ENCODE data around the gene GAL3ST2. TPM values are rescaled to one million over a fixed set of nuclear protein-coding genes. Genes with fewer than 3 reads are reported as not detected.
"Not testable (repeated sequence)": the region's sequence is repeated elsewhere in the genome, so short reads cannot be mapped to it uniquely, and the experiment has no call there.

GAL3ST2 gene
- total RNA-seq, 1 donor from 2014 or later = 0.84 TPM

DNA sequence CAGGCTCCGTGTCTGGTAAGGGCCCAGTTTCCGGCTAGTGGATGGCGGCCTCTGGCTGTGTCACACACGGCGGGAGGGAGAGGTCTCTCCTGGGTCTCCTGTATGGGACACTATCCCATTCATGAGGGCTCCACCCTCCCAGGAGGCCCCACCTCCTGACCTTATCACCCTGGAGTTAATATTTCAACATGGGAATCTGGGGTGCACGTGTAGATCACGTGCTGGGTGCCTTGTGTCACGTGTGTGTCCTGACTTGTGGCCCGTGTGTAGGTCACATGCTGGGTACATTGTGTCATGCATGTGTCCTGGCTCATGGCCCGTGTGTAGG, 42.3 kb downstream of the GAL3ST2 start:
- Mint-ChIP-seq H3K36me3 (ENCODE audit: insufficient read depth) (peaks cover 2% of the 10 kb centered on the region), H3K27ac (no peak overlapping the region), H3K27me3 (peaks cover 15% of the 10 kb centered on the region), H3K4me3 (ENCODE audit: low read depth) (no peak overlapping the region), H3K4me1 (ENCODE audit: low read depth) (no peaks in the 10 kb centered on the region), H3K9me3 (ENCODE audit: low read depth) (peaks cover 4% of the 10 kb centered on the region)
- no peak for DNase-seq (ENCODE audit: low spot score, unreplicated experiment)
- TF ChIP-seq, protein P1, sequence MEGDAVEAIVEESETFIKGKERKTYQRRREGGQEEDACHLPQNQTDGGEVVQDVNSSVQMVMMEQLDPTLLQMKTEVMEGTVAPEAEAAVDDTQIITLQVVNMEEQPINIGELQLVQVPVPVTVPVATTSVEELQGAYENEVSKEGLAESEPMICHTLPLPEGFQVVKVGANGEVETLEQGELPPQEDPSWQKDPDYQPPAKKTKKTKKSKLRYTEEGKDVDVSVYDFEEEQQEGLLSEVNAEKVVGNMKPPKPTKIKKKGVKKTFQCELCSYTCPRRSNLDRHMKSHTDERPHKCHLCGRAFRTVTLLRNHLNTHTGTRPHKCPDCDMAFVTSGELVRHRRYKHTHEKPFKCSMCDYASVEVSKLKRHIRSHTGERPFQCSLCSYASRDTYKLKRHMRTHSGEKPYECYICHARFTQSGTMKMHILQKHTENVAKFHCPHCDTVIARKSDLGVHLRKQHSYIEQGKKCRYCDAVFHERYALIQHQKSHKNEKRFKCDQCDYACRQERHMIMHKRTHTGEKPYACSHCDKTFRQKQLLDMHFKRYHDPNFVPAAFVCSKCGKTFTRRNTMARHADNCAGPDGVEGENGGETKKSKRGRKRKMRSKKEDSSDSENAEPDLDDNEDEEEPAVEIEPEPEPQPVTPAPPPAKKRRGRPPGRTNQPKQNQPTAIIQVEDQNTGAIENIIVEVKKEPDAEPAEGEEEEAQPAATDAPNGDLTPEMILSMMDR (IDR thresholded peaks at IDR 0.05; ENCODE audit: unreplicated experiment) = no peak

DNA sequence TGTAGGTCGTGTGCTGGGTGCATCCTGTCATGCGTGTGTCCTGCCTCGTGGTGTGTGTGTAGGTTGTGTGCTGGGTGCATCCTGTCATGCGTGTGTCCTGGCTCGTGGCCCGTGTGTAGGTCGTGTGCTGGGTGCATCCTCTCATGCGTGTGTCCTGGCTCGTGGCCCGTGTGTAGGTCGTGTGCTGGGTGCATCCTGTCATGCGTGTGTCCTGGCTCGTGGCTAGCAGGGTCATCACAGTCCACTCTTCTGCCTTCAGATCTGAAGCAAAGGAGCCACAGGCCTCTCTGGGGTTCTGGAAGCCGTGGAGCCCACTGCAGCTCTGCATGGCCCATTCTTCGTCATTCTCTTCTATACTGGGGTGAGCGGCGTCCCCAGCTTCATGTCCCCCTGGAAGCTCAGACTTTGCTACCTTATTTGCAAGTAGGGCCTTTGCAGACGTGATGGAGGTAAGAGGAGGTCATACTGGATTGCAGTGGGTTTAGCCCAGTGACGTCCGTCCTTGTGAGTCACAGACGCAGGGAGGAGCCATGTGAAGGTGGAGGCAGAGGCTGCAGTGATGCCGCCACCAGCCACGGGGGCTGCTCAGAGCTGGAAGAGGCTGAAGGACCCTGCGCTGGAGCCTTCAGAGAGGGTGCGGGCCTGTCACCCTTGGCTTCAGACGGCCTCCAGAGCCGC, 43.5 kb downstream of the GAL3ST2 start:
- H3K27ac Mint-ChIP-seq; H3K9me3 Mint-ChIP-seq (ENCODE audit: low read depth); H3K36me3 Mint-ChIP-seq (ENCODE audit: insufficient read depth); H3K4me1 Mint-ChIP-seq (ENCODE audit: low read depth); DNase-seq (ENCODE audit: low spot score, unreplicated experiment); H3K4me3 Mint-ChIP-seq (ENCODE audit: low read depth): not testable (repeated sequence)
- peaks cover 17% of the 10 kb centered on the region for H3K27me3 Mint-ChIP-seq

DNA sequence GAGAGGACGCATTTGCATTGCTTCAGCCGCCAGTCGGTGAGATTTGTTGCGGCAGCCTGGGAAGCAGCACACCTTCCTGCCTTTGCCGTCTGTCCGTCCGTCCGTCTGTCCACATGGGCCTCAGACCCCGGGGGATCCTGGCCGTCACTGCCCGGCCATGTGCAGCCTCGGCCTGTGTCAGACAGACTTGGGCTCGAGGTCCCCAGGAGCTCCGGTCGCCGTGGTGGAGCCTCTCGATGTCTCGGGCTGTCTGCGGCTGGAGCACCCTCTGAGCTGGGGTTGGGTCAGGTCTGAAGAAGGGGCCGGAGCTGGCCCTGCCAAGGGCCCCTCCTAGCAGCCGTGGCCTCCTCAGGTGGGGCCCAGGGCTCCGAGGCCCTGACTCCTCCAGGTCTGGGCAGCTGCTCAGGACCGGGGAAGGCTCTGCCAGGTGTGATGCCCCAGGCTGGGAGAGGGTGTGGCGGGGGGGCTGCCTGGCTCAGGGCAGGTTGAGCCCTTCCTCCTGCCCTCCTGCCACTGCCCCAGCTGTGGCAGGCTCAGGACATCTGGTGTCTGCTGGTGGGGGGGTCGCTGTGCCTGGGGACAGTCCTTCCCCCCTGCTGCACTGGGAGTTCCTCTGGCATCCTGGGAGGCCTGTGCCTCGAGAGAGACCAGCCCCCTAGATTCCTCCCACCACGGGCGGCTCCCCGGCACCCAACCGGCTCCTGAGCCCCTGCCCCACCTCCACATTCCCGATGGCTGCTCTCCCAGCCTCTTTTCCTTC, 44.2 kb downstream of the GAL3ST2 start:
- Mint-ChIP-seq H3K27ac (peak overlapping the region; percentile 74), H3K4me1 (ENCODE audit: low read depth) (no peaks in the 10 kb centered on the region), H3K4me3 (ENCODE audit: low read depth) (no peak overlapping the region), H3K27me3 (peaks cover 16% of the 10 kb centered on the region), H3K9me3 (ENCODE audit: low read depth) (peaks cover 9% of the 10 kb centered on the region), H3K36me3 (ENCODE audit: insufficient read depth) (peaks cover 3% of the 10 kb centered on the region)
- DNase-seq (ENCODE audit: low spot score, unreplicated experiment) = no peak
- TF ChIP-seq, protein P1 (IDR thresholded peaks at IDR 0.05; ENCODE audit: unreplicated experiment) = no peak

DNA sequence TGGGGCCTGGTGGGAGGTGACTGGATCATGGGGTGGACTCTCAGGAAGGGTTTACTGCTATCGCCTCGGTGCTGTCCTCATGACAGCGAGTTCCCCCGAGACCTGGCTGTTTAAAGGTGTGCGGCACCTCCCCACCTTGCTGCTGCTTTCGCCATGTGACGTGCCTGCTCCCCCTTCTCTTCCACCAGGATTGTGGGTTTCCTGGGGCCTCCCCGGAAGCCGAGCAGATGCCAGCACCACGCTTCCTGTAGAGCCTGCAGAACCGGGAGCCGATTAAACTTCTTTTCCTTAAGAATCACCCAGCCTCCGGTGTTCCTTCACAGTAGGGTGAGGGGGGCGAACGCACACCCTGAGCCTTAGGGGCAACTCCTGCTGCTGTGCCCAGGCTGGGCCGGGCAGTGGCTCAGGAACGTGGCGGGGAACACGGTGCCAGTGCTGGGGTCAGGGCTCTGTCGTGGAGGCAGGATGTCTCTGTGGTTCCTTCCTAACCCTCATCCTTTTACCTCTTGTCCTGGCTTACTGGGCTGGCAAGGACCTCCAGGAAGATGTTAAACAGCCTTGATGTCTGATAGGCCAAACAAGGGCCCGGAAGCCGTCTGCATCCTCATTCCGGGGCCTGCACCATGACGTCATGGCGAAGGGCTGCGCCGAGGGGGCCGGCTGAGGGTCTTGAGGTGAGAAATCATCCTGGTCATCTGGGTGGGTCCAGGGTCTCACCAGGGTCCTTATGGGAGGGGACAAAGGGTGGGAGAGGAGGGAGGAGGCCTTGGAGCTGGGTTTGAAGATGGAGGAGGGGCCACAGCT, 45.0 kb downstream of the GAL3ST2 start:
- Mint-ChIP-seq H3K9me3 (ENCODE audit: low read depth) (peaks cover 11% of the 10 kb centered on the region), H3K27ac (peak overlapping the region; percentile 74), H3K4me1 (ENCODE audit: low read depth) (no peaks in the 10 kb centered on the region), H3K36me3 (ENCODE audit: insufficient read depth) (peaks cover 3% of the 10 kb centered on the region), H3K27me3 (peaks cover 16% of the 10 kb centered on the region), H3K4me3 (ENCODE audit: low read depth) (no peak overlapping the region)
- DNase-seq (ENCODE audit: low spot score, unreplicated experiment) = no peak
- TF ChIP-seq, protein P1 (IDR thresholded peaks at IDR 0.05; ENCODE audit: unreplicated experiment) = no peak

DNA sequence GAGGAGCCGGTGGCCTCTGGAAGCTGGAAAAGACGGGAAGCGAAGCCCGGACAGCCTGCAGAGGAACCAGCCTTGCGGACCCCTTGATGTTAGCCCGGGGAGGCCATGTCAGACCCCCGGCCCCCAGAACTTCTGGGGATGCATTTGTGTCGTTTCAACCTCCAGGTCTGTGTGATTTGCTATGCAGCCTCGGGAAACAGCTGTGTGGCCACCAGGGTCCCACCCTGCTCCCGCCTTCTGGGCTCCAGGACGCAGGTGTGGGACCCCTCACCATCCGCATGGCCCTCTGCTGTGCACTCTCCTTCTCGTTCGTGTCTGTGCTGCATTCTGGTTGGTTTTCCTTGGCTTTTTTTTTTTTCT, 45.6 kb downstream of the GAL3ST2 start:
- DNase-seq (ENCODE audit: low spot score, unreplicated experiment) = no peak
- H3K4me3 Mint-ChIP-seq (ENCODE audit: low read depth) = no peak overlapping the region
- H3K27ac Mint-ChIP-seq = peak overlapping the region; percentile 94
- H3K9me3 Mint-ChIP-seq (ENCODE audit: low read depth) = peaks cover 17% of the 10 kb centered on the region
- no peaks in the 10 kb centered on the region for H3K4me1 Mint-ChIP-seq (ENCODE audit: low read depth)
- peaks cover 3% of the 10 kb centered on the region for H3K36me3 Mint-ChIP-seq (ENCODE audit: insufficient read depth)
- peaks cover 16% of the 10 kb centered on the region for H3K27me3 Mint-ChIP-seq
- TF ChIP-seq, protein P1 (IDR thresholded peaks at IDR 0.05; ENCODE audit: unreplicated experiment) = no peak

DNA sequence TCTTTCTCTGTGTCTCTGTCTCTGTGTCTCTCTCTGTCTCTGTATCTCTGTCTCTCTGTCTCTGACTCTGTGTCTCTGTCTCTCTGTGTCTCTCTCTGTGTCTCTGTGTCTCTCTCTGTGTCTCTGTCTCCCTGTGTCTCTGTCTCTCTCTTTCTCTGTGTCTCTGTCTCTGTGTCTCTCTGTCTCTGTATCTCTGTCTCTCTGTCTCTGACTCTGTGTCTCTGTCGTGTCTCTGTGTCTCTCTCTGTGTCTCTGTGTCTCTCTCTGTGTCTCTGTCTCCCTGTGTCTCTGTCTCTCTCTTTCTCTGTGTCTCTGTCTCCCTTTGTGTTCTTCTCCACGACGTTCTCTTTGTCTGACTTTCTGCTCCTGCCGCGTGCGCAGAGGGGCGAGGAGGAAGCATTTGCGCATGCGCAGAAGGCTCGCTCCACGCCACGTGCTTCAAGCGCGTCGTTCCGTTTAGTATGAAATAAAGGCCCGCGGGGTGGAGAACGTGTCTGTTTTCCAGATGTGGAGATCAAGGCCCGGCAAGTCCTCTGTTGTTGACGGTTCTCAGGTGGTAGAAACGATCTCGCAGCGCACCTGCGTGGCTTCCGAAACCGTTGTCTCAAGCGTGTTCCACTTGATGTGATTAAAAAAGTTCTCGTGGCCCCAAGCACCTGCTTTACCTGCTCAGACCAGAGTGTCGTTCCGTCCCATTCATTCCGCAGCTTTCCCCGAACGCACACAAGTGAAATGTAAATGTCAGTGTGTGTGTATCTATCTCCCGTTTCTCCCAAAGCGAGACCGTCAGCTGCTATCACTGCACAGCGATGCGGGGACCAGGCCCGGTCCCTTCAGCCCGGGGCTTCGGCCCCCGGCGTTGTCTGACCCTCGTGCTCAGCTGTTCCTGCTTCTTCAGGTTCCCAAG, 47.2 kb downstream of the GAL3ST2 start:
- H3K27ac Mint-ChIP-seq = peak overlapping the region; percentile 99
- peaks cover 24% of the 10 kb centered on the region for H3K9me3 Mint-ChIP-seq (ENCODE audit: low read depth)
- not testable (repeated sequence) for H3K4me1 Mint-ChIP-seq (ENCODE audit: low read depth); H3K36me3 Mint-ChIP-seq (ENCODE audit: insufficient read depth); DNase-seq (ENCODE audit: low spot score, unreplicated experiment)
- peak overlapping the region; percentile 37 for H3K4me3 Mint-ChIP-seq (ENCODE audit: low read depth)
- H3K27me3 Mint-ChIP-seq = peaks cover 16% of the 10 kb centered on the region

Data from progenitor cell of endocrine pancreas (in vitro differentiated cells).